ENCODE measurements around the gene RABGAP1L. TPM values are rescaled to one million over a fixed set of nuclear protein-coding genes. Genes with fewer than 3 reads are reported as not detected.

RABGAP1L gene
- total and polyA plus RNA-seq, 2 of the 8 experiments (the other 6 are each of a cell fraction or from before 2014, with no cell fraction given): 33.3 to 156 TPM

GRCh38 chr1:174660476-174660875 lies 501.2 kb downstream of the RABGAP1L start:
- CTCF ChIA-PET (ENCODE audit: partially characterized antibody): no interaction called here
- Histone ChIP-seq H4K8ac (ENCODE audit: extremely low read depth, insufficient read depth, low read length) (no peak overlapping the region), H3K4ac (replicated peaks; ENCODE audit: insufficient read length, low read depth, low read length) (no peak overlapping the region), H4K20me1 (replicated peaks in 1 of 2; ENCODE audit: control insufficient read depth in 1 of 2, insufficient read depth in 2 of 2, low read length in 2 of 2) (no peaks in the 10 kb centered on the region), H2BK15ac (ENCODE audit: low read length) (no peak overlapping the region), H3K27ac (ENCODE audit: low read depth, low read length) (no peak overlapping the region), H2BK5ac (ENCODE audit: low read depth, low read length) (no peak overlapping the region), H3K23ac (ENCODE audit: insufficient read length) (no peak overlapping the region), H2BK12ac (ENCODE audit: low read depth, low read length) (no peak overlapping the region), H3K79me2 (ENCODE audit: control insufficient read depth in 1 of 2, insufficient read depth in 2 of 2, low read length in 2 of 2) (no peaks in the 10 kb centered on the region), H4K91ac (replicated peaks; ENCODE audit: insufficient read length, low read length) (no peak overlapping the region), H3K14ac (ENCODE audit: insufficient read length) (no peak overlapping the region), H3K4me3 (ENCODE audit: extremely low read depth in 1 of 4, insufficient read depth in 2 of 4, low read depth in 3 of 4, low read length in 4 of 4) (no peak overlapping the region), H2BK20ac (ENCODE audit: low read length) (no peak overlapping the region), H2BK120ac (replicated peaks; ENCODE audit: low read depth, low read length) (no peak overlapping the region), H3K9ac (replicated peaks in 1 of 4; ENCODE audit: extremely low read depth in 1 of 4, low read depth in 3 of 4, low read length in 3 of 4) (no peak overlapping the region), H3K9me3 (ENCODE audit: insufficient read depth in 2 of 2, low read depth in 1 of 2, low read length in 1 of 2) (peaks cover 0 to 4% of the 10 kb centered on the region in 2 experiments; a peak in 1 of 4 replicates), H3K4me1 (replicated peaks in 1 of 4; ENCODE audit: control insufficient read depth in 3 of 4, insufficient read depth in 4 of 4, low read length in 3 of 4) (no peaks in the 10 kb centered on the region), H3K36me3 (ENCODE audit: control insufficient read depth in 2 of 4, insufficient read depth in 4 of 4, low read length in 3 of 4) (no peaks in the 10 kb centered on the region), H2AFZ (ENCODE audit: low read length) (no peak overlapping the region), H3K27me3 (replicated peaks in 1 of 4; ENCODE audit: control insufficient read depth in 3 of 4, extremely low read depth in 1 of 4, insufficient read depth in 3 of 4, low read length in 3 of 4) (no peaks in the 10 kb centered on the region), H4K5ac (ENCODE audit: insufficient read length, low read depth, low read length) (no peak overlapping the region), H3K18ac (ENCODE audit: extremely low read depth, low read length) (no peak overlapping the region), H3K4me2 (ENCODE audit: insufficient read depth in 1 of 2, low read depth in 2 of 2, low read length in 2 of 2) (no peak overlapping the region), H3K56ac (replicated peaks; ENCODE audit: insufficient read length, low read depth, low read length) (no peak overlapping the region), H2AK5ac (ENCODE audit: low read depth, low read length) (no peak overlapping the region), H3K23me2 (ENCODE audit: low read depth, low read length) (no peaks in the 10 kb centered on the region), H3K79me1 (ENCODE audit: low read depth, low read length) (no peaks in the 10 kb centered on the region)
- TF ChIP-seq SIRT6 (IDR thresholded peaks at IDR 0.05; ENCODE audit: low read length) (no peak), HDAC2 (IDR thresholded peaks at IDR 0.05; ENCODE audit: borderline replicate concordance in 1 of 2, low read depth in 2 of 2, low read length in 2 of 2) (no peak)
- POLR2A ChIA-PET (ENCODE audit: partially characterized antibody): no interaction called here
- DNase-seq (ENCODE audit: low read depth in 1 of 2, low spot score in 2 of 2): no peak
- FAIRE-seq: no peak
- 100% methylated on average over 1 of the region's 1 CpG; no CpG with 5 or more reads in 1 of the 2 experiments for WGBS, 2 experiments (ENCODE audit: extremely low coverage in 1 of 2, insufficient coverage in 1 of 2, insufficient read length in 1 of 2, insufficient replicate concordance in 2 of 2, low coverage in 1 of 2, low lambda C conversion rate in 2 of 2, missing lambda C conversion rate in 1 of 2)

Measured in H1 (cell line).